Gastrocnemius medialis (tissue), 4 donors: ENCODE measurements around the gene PEX12. TPM values are rescaled to one million over a fixed set of nuclear protein-coding genes. Genes with fewer than 3 reads are reported as not detected.

Experiments
- ATAC-seq, 2 donors: fragments of 150-250 bp; one replicate each; pipeline ENCODE4 v1.9.1; 2016
- DNase-seq, 2 donors: peaks; one replicate each; pipeline ENCODE4 v3.0.0-alpha.2; 2019
- H3K27ac ChIP-seq, 4 donors: fragments of 200-600 bp; sonication (generic); 1 replicate in 1 of 4; 2 replicates in 3 of 4; pipeline ENCODE4 v1.5.1; 2016 to 2018; ENCODE audit warnings: mild to moderate bottlenecking in 2 of 4, moderate library complexity in 1 of 4
- H3K27me3 ChIP-seq, 3 donors: fragments of 200-600 bp; sonication (generic) in 2 of 3; 1 replicate in 1 of 3; 2 replicates in 2 of 3; pipeline versions ENCODE4 v1.5.1 to v1.6.0; 2016 to 2019; ENCODE audit warnings: mild to moderate bottlenecking in 1 of 3, moderate library complexity in 1 of 3
- H3K36me3 ChIP-seq, 2 donors: fragments of 200-600 bp; sonication (generic) in 1 of 2; one replicate each; pipeline ENCODE4 v1.5.1; 2017 to 2018
- H3K4me1 ChIP-seq, 2 donors: fragments of 200-600 bp; sonication (generic) in 1 of 2; one replicate each; pipeline ENCODE4 v1.5.1; 2016 to 2017; ENCODE audit warnings: mild to moderate bottlenecking in 2 of 2
- H3K4me3 ChIP-seq, 4 donors: fragments of 200-600 bp; sonication (generic) in 3 of 4; 1 replicate in 1 of 4; 2 replicates in 3 of 4; pipeline ENCODE4 v1.5.1; 2016 to 2019; ENCODE audit warnings: mild to moderate bottlenecking in 2 of 4
- H3K9me3 ChIP-seq, 3 donors: fragments of 200-600 bp; sonication (generic) in 2 of 3; 1 replicate in 1 of 3; 2 replicates in 2 of 3; pipeline ENCODE4 v1.5.1; 2016 to 2019
- POLR2A ChIP-seq, 2 donors: fragments of 450-650 bp; IDR thresholded peaks; one replicate each; pipeline ENCODE4 v1.6.1; 2017; ENCODE audit warnings: antibody characterized with exemption in 2 of 2, mild to moderate bottlenecking in 2 of 2, moderate library complexity in 2 of 2
- in situ Hi-C, 4 donors: fragments of 200-750 bp; cut with MboI; loops; one replicate each; pipeline versions ENCODE4 v1.15.0 to v1.8.0; 2017; ENCODE audit warnings: low sequenced_read_pairs in 4 of 4
- intact Hi-C: fragments of 100-400 bp; cut with DNase I; formaldehyde crosslinking; loops from one replicate; pipeline ENCODE4 v1.15.1; 2023; ENCODE audit warnings: low total_unique reads
- total RNA-seq, 4 donors: library from RNA; depleted of rRNA; stranded (reverse); fragments of >200 nt; gene quantifications; one replicate each; pipeline versions ENCODE4 v1.1.0 to v1.2.3, GENCODE V29; 2016
- TF ChIP-seq, protein P1 (sequence below), 5 experiments: fragments of 450-650 bp in 3 of 5; fragments of 200-600 bp in 2 of 5; sonication (generic) in 2 of 5; IDR thresholded peaks in 4 of 5; conservative IDR thresholded peaks in 1 of 5; 1 replicate in 4 of 5; 2 replicates in 1 of 5; pipeline ENCODE4 v1.5.1; 2016 to 2019; ENCODE audit warnings: antibody characterized with exemption in 5 of 5, mild to moderate bottlenecking in 3 of 5, moderate library complexity in 3 of 5

PEX12 gene
- total RNA-seq, 4 donors from 2014 or later = 4.4 to 14.2 (median 6.2) TPM

DNA sequence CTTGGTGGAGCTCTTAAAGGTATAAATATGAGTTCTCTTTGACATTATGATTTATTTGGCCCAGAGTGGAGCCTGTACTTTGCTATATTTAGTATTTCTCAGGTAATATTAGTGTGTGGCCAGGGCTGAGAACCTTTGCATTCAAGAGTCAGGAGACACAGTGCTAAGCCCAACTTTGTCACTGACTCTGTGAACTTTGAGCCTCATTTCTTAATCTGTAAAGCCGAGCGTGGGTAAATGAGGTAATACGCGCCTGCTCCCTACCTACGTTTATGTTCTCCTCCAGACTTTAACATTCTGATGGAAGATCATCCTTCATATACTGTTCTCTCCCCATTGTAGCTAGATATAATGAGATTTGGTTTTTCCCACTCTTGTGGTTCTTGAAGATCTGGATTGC, 19.2 kb upstream of the PEX12 start:
- no peak for ATAC-seq

DNA sequence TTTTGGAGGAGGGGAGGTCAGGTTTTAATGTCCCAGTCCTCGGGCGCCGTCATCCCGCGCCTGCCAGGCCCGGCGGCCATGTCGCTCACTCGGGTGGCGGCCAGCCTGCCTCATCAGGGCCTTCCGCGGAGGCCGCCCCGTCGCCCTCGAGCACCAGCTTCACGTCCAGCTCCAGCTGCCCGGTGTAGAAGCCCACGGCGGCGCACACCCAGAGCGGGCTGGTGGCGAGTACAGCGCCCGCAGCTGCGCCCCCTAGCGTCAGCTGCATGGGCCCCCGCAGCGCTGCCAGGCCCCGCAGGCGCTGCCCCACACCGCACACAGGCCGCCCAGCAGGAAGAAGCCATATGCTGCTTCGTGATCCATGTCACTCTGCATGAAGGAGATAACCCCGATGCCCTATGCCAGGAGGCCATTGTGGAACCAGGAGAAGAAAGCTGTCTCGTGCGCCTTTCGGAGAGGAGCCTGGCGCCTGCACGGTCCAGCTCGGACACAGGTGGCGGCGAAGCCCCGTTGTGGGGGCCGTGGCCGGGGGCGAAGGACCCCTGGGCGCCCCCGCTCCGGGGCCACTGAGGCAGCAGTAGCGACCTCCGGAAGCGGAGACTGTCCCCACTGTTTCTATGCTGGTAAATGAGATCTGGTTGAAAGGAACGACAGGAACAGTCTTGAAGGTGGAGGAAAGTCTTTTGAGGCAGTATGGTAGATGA, 18.3 kb upstream of the PEX12 start:
- Histone ChIP-seq H3K36me3 (peaks cover 0 to 55% of the 10 kb centered on the region in 2 donors), H3K4me1 (peaks cover 4 to 18% of the 10 kb centered on the region in 2 donors), H3K4me3 (no peak overlapping the region), H3K27ac (no peak overlapping the region), H3K27me3 (no peaks in the 10 kb centered on the region), H3K9me3 (no peaks in the 10 kb centered on the region)
- TF ChIP-seq, protein P1, sequence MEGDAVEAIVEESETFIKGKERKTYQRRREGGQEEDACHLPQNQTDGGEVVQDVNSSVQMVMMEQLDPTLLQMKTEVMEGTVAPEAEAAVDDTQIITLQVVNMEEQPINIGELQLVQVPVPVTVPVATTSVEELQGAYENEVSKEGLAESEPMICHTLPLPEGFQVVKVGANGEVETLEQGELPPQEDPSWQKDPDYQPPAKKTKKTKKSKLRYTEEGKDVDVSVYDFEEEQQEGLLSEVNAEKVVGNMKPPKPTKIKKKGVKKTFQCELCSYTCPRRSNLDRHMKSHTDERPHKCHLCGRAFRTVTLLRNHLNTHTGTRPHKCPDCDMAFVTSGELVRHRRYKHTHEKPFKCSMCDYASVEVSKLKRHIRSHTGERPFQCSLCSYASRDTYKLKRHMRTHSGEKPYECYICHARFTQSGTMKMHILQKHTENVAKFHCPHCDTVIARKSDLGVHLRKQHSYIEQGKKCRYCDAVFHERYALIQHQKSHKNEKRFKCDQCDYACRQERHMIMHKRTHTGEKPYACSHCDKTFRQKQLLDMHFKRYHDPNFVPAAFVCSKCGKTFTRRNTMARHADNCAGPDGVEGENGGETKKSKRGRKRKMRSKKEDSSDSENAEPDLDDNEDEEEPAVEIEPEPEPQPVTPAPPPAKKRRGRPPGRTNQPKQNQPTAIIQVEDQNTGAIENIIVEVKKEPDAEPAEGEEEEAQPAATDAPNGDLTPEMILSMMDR (IDR thresholded peaks at IDR 0.05 in 4 of 5, conservative IDR thresholded peaks at IDR 0.05 in 1 of 5) = no peak
- TF ChIP-seq POLR2A (IDR thresholded peaks at IDR 0.05) = no peak
- in situ Hi-C loops (loop anchor here in 1 of 4 donors (25.0 kb wide), 1 partner anchor 941 kb away; the partner anchor contains the start of genes GGNBP2, MYO19 and PIGW), intact Hi-C loops (no loop called here)
- DNase-seq = no peak
- ATAC-seq = no peak

More for the DNA sequence above, 19.2 kb upstream of the PEX12 start:
- Histone ChIP-seq H3K4me1 (peaks cover 4 to 17% of the 10 kb centered on the region in 2 donors), H3K36me3 (peaks cover 0 to 55% of the 10 kb centered on the region in 2 donors), H3K27ac (no peak overlapping the region), H3K9me3 (no peaks in the 10 kb centered on the region), H3K27me3 (no peaks in the 10 kb centered on the region), H3K4me3 (no peak overlapping the region)
- TF ChIP-seq POLR2A (IDR thresholded peaks at IDR 0.05) = no peak
- TF ChIP-seq, protein P1 (IDR thresholded peaks at IDR 0.05 in 4 of 5, conservative IDR thresholded peaks at IDR 0.05 in 1 of 5) = no peak
- in situ Hi-C loops (loop anchor here in 1 of 4 donors (25.0 kb wide), 1 partner anchor 940 kb away; the partner anchor contains the start of genes GGNBP2, MYO19 and PIGW), intact Hi-C loops (no loop called here)
- no peak for DNase-seq

DNA sequence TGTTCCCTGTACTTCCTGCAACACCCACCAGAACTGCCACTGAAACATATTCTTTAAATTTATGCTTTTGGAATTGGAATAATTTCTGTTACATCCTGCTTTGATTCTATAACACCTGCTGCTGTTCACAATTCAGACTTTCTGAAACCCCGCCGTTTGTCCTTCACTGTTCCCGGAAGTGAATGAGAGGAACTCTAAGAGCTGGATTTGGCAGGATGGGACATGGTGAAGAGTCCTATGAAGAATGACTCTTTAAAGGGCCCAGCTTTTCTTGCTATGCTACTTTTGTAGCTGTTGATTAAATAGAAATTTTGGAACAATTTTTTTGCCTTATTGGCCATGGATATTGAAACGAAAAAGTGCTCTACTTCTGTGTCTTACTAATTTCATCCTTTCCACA, 17.7 kb upstream of the PEX12 start:
- in situ Hi-C loops = loop anchor here in 1 of 4 donors (25.0 kb wide), 1 partner anchor 941 kb away; the partner anchor contains the start of genes GGNBP2, MYO19 and PIGW
- peaks cover 0 to 50% of the 10 kb centered on the region in 2 donors for H3K36me3 ChIP-seq
- ATAC-seq = no peak

DNA sequence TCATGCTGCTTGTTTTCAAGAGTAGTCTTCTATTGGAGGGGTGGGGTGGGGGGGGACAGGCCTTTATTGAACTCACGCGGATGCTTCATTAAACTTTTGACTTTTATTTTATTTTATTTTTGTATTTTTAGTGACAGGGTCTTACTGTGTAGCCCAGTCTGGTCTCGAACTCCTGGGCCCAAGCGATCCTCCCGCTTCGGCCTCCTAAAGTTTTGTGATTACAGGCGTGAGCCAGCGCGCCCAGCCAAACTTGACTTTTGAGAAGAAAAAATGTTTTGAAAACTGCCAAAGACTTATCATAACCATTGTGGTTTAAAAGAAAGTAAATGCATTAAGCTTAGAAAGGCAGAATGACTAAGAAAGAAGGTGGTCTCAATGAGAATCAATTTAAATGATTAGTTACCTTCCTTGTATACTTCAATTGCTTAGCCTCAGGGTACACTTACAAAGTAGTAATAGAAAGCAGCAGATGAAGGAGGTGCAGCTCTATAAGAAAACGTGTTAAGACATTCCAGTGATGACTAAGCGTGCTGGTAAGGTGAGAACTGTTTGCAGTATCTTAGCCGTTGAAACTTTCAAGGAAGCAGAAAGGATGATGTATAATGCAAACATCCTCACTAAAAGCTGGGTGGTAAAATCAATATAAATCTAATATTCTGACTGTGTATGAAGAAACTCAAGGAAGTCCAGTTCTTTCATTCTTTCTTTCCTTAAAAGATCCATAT, 10.0 kb upstream of the PEX12 start:
- no peaks in the 10 kb centered on the region for H3K9me3 ChIP-seq
- ATAC-seq (peak; percentile 29 to 64), DNase-seq (no peak)
- H3K27ac ChIP-seq = peak overlapping the region; percentile 88 to 97 (median 92)
- no peaks in the 10 kb centered on the region for H3K27me3 ChIP-seq
- peak overlapping the region; percentile 78 to 96 (median 83) for H3K4me3 ChIP-seq
- no peak for TF ChIP-seq POLR2A (IDR thresholded peaks at IDR 0.05)
- TF ChIP-seq, protein P1 (IDR thresholded peaks at IDR 0.05 in 4 of 5, conservative IDR thresholded peaks at IDR 0.05 in 1 of 5) = no peak
- peaks cover 26 to 32% of the 10 kb centered on the region in 2 donors for H3K4me1 ChIP-seq
- H3K36me3 ChIP-seq = no peaks in the 10 kb centered on the region
- in situ Hi-C loops = loop anchor here in 1 of 4 donors (25.0 kb wide), 1 partner anchor 949 kb away; the partner anchor contains the start of genes GGNBP2, MYO19 and PIGW
- intact Hi-C loops = loop anchor here (5.0 kb wide), 1 partner anchor 346 kb away; the partner anchor contains the start of gene SLFN5

More for the DNA sequence above, 17.7 kb upstream of the PEX12 start:
- Histone ChIP-seq H3K27me3 (no peaks in the 10 kb centered on the region), H3K9me3 (no peaks in the 10 kb centered on the region), H3K4me3 (no peak overlapping the region), H3K4me1 (peaks cover 4 to 18% of the 10 kb centered on the region in 2 donors), H3K27ac (no peak overlapping the region)
- no peak for TF ChIP-seq POLR2A (IDR thresholded peaks at IDR 0.05)
- TF ChIP-seq, protein P1 (IDR thresholded peaks at IDR 0.05 in 4 of 5, conservative IDR thresholded peaks at IDR 0.05 in 1 of 5) = no peak
- intact Hi-C loops = no loop called here
- no peak for DNase-seq
